Loucy (cell line): ENCODE results near the gene AURKAIP1.
"Not testable (repeated sequence)": the region's sequence is repeated elsewhere in the genome, so short reads cannot be mapped to it uniquely, and the experiment has no call there.

Experiments
- H2AFZ ChIP-seq: fragments of 200-600 bp; sonication (generic); 2 replicates; pipeline ENCODE4 v1.6.0; 2016; ENCODE audit warnings: antibody characterized with exemption, mild to moderate bottlenecking, low read length, moderate library complexity
- H3F3A ChIP-seq: fragments of 200-600 bp; 2 replicates; pipeline ENCODE4 v1.6.0; 2016; ENCODE audit warnings: antibody characterized with exemption, low read depth, mild to moderate bottlenecking
- H3K27me3 ChIP-seq: fragments of 200-600 bp; sonication (generic); 2 replicates; pipeline ENCODE4 v1.6.1; 2014; ENCODE audit warnings: low read length, mild to moderate bottlenecking; ENCODE audit not compliant: insufficient read depth, poor library complexity, severe bottlenecking
- H3K36me3 ChIP-seq: fragments of 200-600 bp; sonication (generic); 2 replicates; pipeline ENCODE4 v1.6.1; 2016; ENCODE audit warnings: low read length; ENCODE audit not compliant: insufficient read depth
- H3K4me1 ChIP-seq: fragments of 200-600 bp; sonication (generic); 2 replicates; pipeline ENCODE4 v1.5.1; 2014; ENCODE audit warnings: low read length, mild to moderate bottlenecking; ENCODE audit not compliant: insufficient read depth, poor library complexity, severe bottlenecking
- H3K4me2 ChIP-seq: fragments of 200-600 bp; sonication (generic); 2 replicates; pipeline ENCODE4 v1.6.0; 2014; ENCODE audit warnings: antibody characterized with exemption, low read length, low read depth, mild to moderate bottlenecking; ENCODE audit not compliant: poor library complexity, severe bottlenecking
- H3K4me3 ChIP-seq: fragments of 200-600 bp; sonication (generic); 2 replicates; pipeline ENCODE4 v1.5.1; 2014; ENCODE audit warnings: low read length, mild to moderate bottlenecking, mixed read lengths; ENCODE audit not compliant: poor library complexity, severe bottlenecking
- H3K79me2 ChIP-seq: fragments of 200-600 bp; sonication (generic); 2 replicates; pipeline ENCODE4 v1.6.1; 2014; ENCODE audit warnings: low read length; ENCODE audit not compliant: insufficient read depth
- H3K9ac ChIP-seq: fragments of 200-600 bp; sonication (generic); 2 replicates; pipeline ENCODE4 v1.6.0; 2014; ENCODE audit warnings: mild to moderate bottlenecking, low read depth, low read length, moderate library complexity; ENCODE audit not compliant: poor library complexity, severe bottlenecking
- H3K9me2 ChIP-seq: fragments of 200-600 bp; sonication (generic); replicated peaks from 2 replicates; pipeline ENCODE4 v1.6.1; 2016; ENCODE audit warnings: low read depth, low read length, mixed read lengths
- H3K9me3 ChIP-seq: fragments of 200-600 bp; sonication (generic); 2 replicates; pipeline ENCODE4 v1.6.1; 2014; ENCODE audit warnings: mild to moderate bottlenecking, antibody characterized with exemption, low read length, low read depth; ENCODE audit not compliant: insufficient read depth
- H4K20me1 ChIP-seq: fragments of 200-600 bp; sonication (generic); 2 replicates; pipeline ENCODE4 v1.6.0; 2014; ENCODE audit warnings: antibody characterized with exemption, low read length, mild to moderate bottlenecking; ENCODE audit not compliant: insufficient read depth, poor library complexity, severe bottlenecking
- EZH2phosphoT487 ChIP-seq: fragments of 200-600 bp; IDR thresholded peaks from 2 replicates; pipeline ENCODE4 v1.6.1; 2018; ENCODE audit warnings: antibody characterized with exemption, mild to moderate bottlenecking, moderate library complexity, borderline replicate concordance
- TF ChIP-seq, protein P1 (sequence below): fragments of 200-600 bp; sonication (generic); conservative IDR thresholded peaks from 2 replicates; pipeline ENCODE4 v1.5.1; 2014; ENCODE audit warnings: mild to moderate bottlenecking, antibody characterized with exemption, low read length

Gene AURKAIP1

GRCh38 chr1:1418464-1419362 lies 43.7 kb upstream of the AURKAIP1 start:
- Histone ChIP-seq H3K9me2 (no peaks in the 10 kb centered on the region), H3K79me2 (no peaks in the 10 kb centered on the region), H3K9ac (no peak overlapping the region), H3K4me1 (peaks cover 11% of the 10 kb centered on the region), H3K36me3 (no peaks in the 10 kb centered on the region), H2AFZ (no peak overlapping the region), H3K4me3 (no peak overlapping the region), H4K20me1 (no peaks in the 10 kb centered on the region), H3K4me2 (no peak overlapping the region), H3K9me3 (no peaks in the 10 kb centered on the region), H3K27me3 (no peaks in the 10 kb centered on the region), H3F3A (no peaks in the 10 kb centered on the region)
- no peak for TF ChIP-seq EZH2phosphoT487
- TF ChIP-seq, protein P1, sequence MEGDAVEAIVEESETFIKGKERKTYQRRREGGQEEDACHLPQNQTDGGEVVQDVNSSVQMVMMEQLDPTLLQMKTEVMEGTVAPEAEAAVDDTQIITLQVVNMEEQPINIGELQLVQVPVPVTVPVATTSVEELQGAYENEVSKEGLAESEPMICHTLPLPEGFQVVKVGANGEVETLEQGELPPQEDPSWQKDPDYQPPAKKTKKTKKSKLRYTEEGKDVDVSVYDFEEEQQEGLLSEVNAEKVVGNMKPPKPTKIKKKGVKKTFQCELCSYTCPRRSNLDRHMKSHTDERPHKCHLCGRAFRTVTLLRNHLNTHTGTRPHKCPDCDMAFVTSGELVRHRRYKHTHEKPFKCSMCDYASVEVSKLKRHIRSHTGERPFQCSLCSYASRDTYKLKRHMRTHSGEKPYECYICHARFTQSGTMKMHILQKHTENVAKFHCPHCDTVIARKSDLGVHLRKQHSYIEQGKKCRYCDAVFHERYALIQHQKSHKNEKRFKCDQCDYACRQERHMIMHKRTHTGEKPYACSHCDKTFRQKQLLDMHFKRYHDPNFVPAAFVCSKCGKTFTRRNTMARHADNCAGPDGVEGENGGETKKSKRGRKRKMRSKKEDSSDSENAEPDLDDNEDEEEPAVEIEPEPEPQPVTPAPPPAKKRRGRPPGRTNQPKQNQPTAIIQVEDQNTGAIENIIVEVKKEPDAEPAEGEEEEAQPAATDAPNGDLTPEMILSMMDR, result no peak

GRCh38 chr1:1417825-1418463 lies 42.9 kb upstream of the AURKAIP1 start:
- not testable (repeated sequence) for H3K36me3 ChIP-seq, H3F3A ChIP-seq, H2AFZ ChIP-seq, H3K27me3 ChIP-seq, H3K79me2 ChIP-seq, H3K9ac ChIP-seq, H3K4me2 ChIP-seq, H3K9me3 ChIP-seq, H3K9me2 ChIP-seq, H4K20me1 ChIP-seq, H3K4me1 ChIP-seq, H3K4me3 ChIP-seq

- not testable (repeated sequence) for H3K4me3 ChIP-seq, H3K9ac ChIP-seq, H3F3A ChIP-seq, H3K9me3 ChIP-seq, H3K4me2 ChIP-seq, H3K4me1 ChIP-seq, H2AFZ ChIP-seq, H3K36me3 ChIP-seq, H3K9me2 ChIP-seq, H4K20me1 ChIP-seq, H3K27me3 ChIP-seq, H3K79me2 ChIP-seq
These were observed 42.4 kb upstream of the AURKAIP1 start for GRCh38 chr1:1417396-1417795.

DNA sequence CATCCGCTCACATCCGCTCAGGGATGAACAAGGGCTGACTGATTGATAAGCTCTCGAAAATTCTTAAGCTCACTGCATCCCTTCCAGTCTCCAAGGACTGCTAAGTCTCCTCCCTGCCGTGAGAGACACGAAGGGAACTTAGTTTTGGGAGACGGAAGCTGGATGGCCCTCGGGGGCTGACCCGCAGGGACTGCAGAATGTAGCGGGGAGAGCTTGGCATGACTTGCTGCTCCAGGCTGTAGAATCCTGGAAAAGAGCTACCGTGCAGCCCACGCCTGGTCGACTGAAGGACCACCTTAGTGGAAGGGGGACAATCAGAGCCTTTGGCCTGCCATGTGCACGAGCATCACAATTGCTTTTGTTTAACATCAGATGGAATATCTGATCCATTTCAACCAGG lies 40.7 kb upstream of the AURKAIP1 start:
- no peak overlapping the region for H3K9ac ChIP-seq
- H4K20me1 ChIP-seq, result no peaks in the 10 kb centered on the region
- TF ChIP-seq, protein P1, result no peak
- no peak for TF ChIP-seq EZH2phosphoT487
- H3K36me3 ChIP-seq, result no peaks in the 10 kb centered on the region
- H3K79me2 ChIP-seq, result no peaks in the 10 kb centered on the region
- H3K4me2 ChIP-seq, result no peak overlapping the region
- no peaks in the 10 kb centered on the region for H3K27me3 ChIP-seq
- H3K9me3 ChIP-seq, result no peaks in the 10 kb centered on the region; the same call in 1 of the 2 replicates
- no peaks in the 10 kb centered on the region for H3F3A ChIP-seq
- no peak overlapping the region for H2AFZ ChIP-seq
- no peaks in the 10 kb centered on the region for H3K9me2 ChIP-seq
- no peak overlapping the region for H3K4me3 ChIP-seq
- no peaks in the 10 kb centered on the region for H3K4me1 ChIP-seq

GRCh38 chr1:1412311-1412902 lies 37.4 kb upstream of the AURKAIP1 start:
- not testable (repeated sequence) for H3K27me3 ChIP-seq, H2AFZ ChIP-seq, H3K36me3 ChIP-seq

More at GRCh38 chr1:1412311-1412902, 37.4 kb upstream of the AURKAIP1 start:
- H3K79me2 ChIP-seq, result peaks cover 24% of the 10 kb centered on the region
- H3K9me2 ChIP-seq, H3F3A ChIP-seq, H3K9ac ChIP-seq, H3K4me1 ChIP-seq, H3K4me2 ChIP-seq, H3K4me3 ChIP-seq, H3K9me3 ChIP-seq: not testable (repeated sequence)
- H4K20me1 ChIP-seq, result peaks cover 16% of the 10 kb centered on the region
